HEK293T (cell line): ENCODE data around the gene CAMKV.
A peak's percentile ranks its signal among the peaks of the same experiment; 100 is the strongest.

Experiments used
- CTCF ChIA-PET: fragments of 350-600 bp; formaldehyde crosslinking; extraction: SDS; loops from one replicate; lab custom pipeline; 2021; ENCODE audit warnings: antibody characterized with exemption, inconsistent platforms; lab: Yijun Ruan, JAX
- POLR2A ChIA-PET: fragments of 350-600 bp; formaldehyde crosslinking; extraction: SDS; loops from one replicate; lab custom pipeline; 2020; ENCODE audit warnings: antibody characterized with exemption, inconsistent platforms; lab: Yijun Ruan, JAX
- DNase-seq: peaks from one replicate; pipeline ENCODE4 v3.0.0; 2012; ENCODE audit warnings: mixed read lengths; ENCODE audit errors: extremely low spot score
- ARNT ChIP-seq: fragments of 450-650 bp; IDR thresholded peaks from 2 replicates; pipeline ENCODE4 v1.6.1; 2017; ENCODE audit warnings: mild to moderate bottlenecking
- BHLHE40 ChIP-seq: fragments of 450-650 bp; IDR thresholded peaks from 2 replicates; pipeline ENCODE4 v1.6.1; 2016; ENCODE audit warnings: mild to moderate bottlenecking, moderate library complexity, borderline replicate concordance
- CTBP1 ChIP-seq: fragments of 450-650 bp; IDR thresholded peaks from 2 replicates; pipeline ENCODE4 v1.6.1; 2016; ENCODE audit warnings: borderline replicate concordance
- ELF4 ChIP-seq: fragments of 450-650 bp; IDR thresholded peaks from 2 replicates; pipeline ENCODE4 v1.6.1; 2017; ENCODE audit warnings: antibody characterized with exemption
- FOXA1 ChIP-seq: fragments of 450-650 bp; IDR thresholded peaks from 2 replicates; pipeline ENCODE4 v1.6.1; 2016; ENCODE audit warnings: mild to moderate bottlenecking
- FOXK2 ChIP-seq: fragments of 450-650 bp; IDR thresholded peaks from 2 replicates; pipeline ENCODE4 v1.6.1; 2016; ENCODE audit warnings: mild to moderate bottlenecking
- FOXM1 ChIP-seq: fragments of 450-650 bp; IDR thresholded peaks from 2 replicates; pipeline ENCODE4 v1.6.1; 2017; ENCODE audit warnings: mild to moderate bottlenecking, borderline replicate concordance
- HDGF ChIP-seq: fragments of 450-650 bp; IDR thresholded peaks from 2 replicates; pipeline ENCODE4 v1.6.1; 2017; ENCODE audit warnings: antibody characterized with exemption, borderline replicate concordance
- L3MBTL2 ChIP-seq: fragments of 450-650 bp; conservative IDR thresholded peaks from 2 replicates; pipeline ENCODE4 v1.6.1; 2016; ENCODE audit warnings: mild to moderate bottlenecking
- LEF1 ChIP-seq: fragments of 450-650 bp; IDR thresholded peaks from 2 replicates; pipeline ENCODE4 v1.6.1; 2017; ENCODE audit warnings: mild to moderate bottlenecking, borderline replicate concordance
- NFRKB ChIP-seq: fragments of 450-650 bp; IDR thresholded peaks from 2 replicates; pipeline ENCODE4 v1.6.1; 2016; ENCODE audit warnings: mild to moderate bottlenecking, moderate library complexity
- SP1 ChIP-seq: fragments of 450-650 bp; IDR thresholded peaks from 2 replicates; pipeline ENCODE4 v1.6.1; 2017
- SUZ12 ChIP-seq: fragments of 450-650 bp; IDR thresholded peaks from 2 replicates; pipeline ENCODE4 v1.6.1; 2016; ENCODE audit warnings: mild to moderate bottlenecking
- TARDBP ChIP-seq: fragments of 450-650 bp; IDR thresholded peaks from 2 replicates; pipeline ENCODE4 v1.6.1; 2016
- ZNF384 ChIP-seq: fragments of 450-650 bp; IDR thresholded peaks from 2 replicates; pipeline ENCODE4 v1.6.1; 2016
- TF ChIP-seq, protein P1 (sequence below): fragments of 450-650 bp; IDR thresholded peaks from 2 replicates; pipeline ENCODE4 v1.6.1; 2016

CAMKV gene

DNA sequence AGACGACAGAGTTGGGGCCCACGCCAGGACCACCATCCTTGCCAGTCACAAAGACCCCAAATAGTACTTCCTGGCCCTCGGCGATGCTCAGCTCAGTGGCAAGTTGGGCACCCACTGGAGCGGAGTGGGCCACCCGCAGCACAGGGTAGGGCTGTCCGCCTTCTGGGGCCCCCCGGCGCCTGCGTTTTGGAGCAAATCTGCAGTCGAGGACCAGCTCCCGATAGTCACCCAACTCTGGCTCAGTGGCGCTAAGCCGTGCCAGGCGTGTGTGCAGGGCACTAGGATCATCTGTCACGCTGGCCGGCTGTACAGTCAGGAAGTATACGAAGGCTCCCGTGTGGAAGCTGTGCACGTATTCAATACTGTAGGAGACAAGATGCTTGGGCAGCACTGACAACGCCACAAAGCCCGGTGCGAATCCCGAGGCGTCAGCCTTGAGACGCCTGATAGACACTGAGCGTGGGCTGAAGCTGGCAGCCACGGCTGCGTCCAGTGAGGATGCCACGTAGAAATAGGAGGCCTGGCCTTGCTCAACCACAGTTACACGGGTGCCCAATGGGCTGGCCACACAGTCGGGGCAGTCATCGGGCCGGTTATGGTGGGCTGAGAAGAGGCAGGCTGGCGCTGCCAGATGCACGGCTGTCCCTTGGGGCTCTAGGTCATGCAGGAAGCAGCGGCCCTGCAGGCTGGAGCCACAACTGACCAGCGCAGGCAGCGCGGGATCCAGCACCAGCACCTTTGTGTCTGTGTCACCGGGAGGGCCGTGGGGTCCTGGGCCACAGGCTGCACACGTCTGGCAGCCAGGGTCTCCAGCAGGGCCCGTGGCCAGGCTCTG is 33.0 kb upstream of the CAMKV start:
- DNase-seq: no peak
- no peak for TF ChIP-seq BHLHE40
- POLR2A ChIA-PET: interaction anchor here (1.0 to 1.1 kb wide), 3 partner anchors 27 to 37 kb away, joined by 3 to 7 read pairs (median 3); partner anchors contain the start of genes MON1A and RBM6
- CTCF ChIA-PET: no interaction called here

DNA sequence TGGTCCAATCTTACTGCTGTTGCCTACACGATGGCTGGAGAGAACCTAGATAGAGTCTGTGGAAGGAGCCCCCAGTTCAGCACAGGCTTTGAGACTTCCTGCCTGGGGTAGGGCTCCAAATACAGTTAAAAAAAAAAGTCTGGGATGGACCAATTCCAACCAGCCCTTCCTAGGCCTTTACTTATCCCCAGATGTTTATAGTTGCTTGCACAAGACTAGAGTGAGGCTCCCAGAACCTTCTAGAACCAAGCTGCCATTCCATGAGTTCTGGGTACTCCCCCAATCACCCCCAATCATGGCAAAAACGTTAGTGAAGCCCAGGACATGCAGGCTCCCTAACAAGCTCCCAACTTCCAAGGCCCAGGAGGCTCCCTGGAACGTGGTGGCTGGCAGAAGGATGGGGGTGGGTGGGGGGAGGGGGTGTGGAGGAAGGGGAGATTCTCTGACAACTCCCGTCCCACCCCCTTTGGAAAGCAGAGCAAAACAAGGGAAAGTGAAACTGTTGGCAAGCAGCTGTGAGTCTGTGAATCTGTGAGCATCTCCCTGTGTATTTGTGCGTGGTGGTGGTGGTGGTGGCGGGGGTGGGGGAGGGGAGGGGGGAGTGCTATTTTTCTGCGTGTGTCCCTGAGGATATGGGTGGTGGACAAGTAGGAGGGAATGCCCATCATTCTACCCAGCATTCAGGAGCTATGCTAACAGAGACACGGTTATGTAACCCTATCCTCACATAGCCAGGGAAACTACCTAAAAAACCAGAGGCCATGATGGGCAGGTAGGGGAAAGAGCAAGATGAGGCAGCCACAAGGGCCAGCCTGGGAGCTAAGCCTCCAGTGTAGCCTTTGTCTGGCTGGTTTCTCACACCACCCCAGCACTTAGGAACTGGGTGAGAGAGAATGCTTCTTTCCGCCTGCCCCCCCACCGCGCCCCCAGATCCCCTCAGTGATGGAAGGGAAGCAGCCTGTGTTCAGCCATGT is 31.9 kb upstream of the CAMKV start:
- no peak for DNase-seq
- POLR2A ChIA-PET: interaction anchor here (1.0 to 1.1 kb wide), 2 partner anchors 28 to 38 kb away, joined by 3 to 7 read pairs; partner anchors contain the start of genes MON1A and RBM6
- TF ChIP-seq FOXK2 (no peak), L3MBTL2 (no peak), TARDBP (no peak), SUZ12 (no peak), BHLHE40 (no peak), FOXM1 (no peak), ARNT (no peak), LEF1 (no peak), CTBP1 (no peak), FOXA1 (no peak), NFRKB (no peak), ZNF384 (no peak), SP1 (no peak)
- CTCF ChIA-PET: no interaction called here

DNA sequence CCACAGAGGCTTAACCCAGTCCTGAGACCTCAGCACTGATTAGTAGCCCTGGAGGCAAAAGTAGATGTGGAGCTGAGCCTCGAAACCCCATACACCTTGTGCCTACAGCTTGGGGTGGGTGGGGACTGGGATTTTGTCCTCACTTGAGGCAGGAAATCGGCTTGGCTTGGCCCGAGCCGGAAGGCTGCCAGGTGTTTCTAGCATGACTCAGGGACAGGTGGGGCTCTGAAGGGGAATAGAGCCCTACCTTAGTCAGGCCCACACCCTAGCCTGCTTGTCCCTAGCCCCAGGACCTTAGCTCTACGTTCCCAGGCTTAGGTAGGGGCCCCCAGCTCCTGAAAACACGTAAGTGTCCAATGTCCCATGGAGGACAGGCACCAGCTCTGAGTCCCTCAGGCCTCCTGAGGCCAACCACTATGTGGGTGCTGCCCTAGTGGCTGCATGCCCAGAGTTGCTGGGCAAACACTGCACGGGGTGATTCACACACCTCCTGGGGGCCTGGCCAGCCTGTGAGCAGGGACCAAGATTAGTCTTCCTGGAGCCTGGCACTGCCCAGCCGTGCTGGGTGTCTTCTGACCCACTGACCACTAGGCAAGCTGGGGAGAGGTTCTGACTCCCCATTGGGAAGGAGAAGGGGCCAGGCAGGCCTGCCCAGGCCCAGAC is 30.9 kb upstream of the CAMKV start:
- ChIA-PET POLR2A (interaction anchor here (1.2 to 1.4 kb wide), 2 partner anchors 28 to 39 kb away, joined by 3 read pairs; partner anchors contain the start of gene RBM6), CTCF (interaction anchor here (0.8 to 1.3 kb wide), 4 partner anchors 9 to 98 kb away, joined by 3 read pairs; partner anchors contain the start of gene INKA1)
- TF ChIP-seq ZNF384 (no peak), FOXA1 (no peak), TARDBP (no peak), LEF1 (no peak), CTBP1 (no peak), BHLHE40 (no peak), SP1 (no peak), L3MBTL2 (no peak), FOXM1 (no peak), NFRKB (no peak), ARNT (no peak), HDGF (no peak), FOXK2 (no peak), ELF4 (no peak), SUZ12 (no peak)
- TF ChIP-seq, protein P1, sequence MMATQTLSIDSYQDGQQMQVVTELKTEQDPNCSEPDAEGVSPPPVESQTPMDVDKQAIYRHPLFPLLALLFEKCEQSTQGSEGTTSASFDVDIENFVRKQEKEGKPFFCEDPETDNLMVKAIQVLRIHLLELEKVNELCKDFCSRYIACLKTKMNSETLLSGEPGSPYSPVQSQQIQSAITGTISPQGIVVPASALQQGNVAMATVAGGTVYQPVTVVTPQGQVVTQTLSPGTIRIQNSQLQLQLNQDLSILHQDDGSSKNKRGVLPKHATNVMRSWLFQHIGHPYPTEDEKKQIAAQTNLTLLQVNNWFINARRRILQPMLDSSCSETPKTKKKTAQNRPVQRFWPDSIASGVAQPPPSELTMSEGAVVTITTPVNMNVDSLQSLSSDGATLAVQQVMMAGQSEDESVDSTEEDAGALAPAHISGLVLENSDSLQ: no peak
- no peak for DNase-seq

DNA sequence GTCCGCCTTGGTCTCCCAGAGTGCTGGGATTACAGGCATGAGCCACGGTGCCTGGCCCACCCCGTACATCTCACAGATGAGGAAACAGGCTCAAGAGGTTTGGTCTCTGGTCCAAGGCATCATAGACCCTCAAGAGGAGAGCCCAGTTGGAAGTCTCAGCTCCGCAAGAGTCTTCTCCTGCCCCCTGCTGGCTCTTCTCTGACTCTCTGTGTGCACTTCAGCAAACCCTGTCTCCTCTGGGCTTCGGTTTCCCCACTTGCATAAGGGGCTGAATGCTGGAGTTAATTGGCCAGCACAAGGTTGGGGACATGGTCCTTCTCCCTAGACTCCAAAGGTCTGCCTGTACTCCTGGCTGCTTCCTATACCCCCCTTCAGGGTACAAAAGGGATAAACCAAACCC is 30.1 kb upstream of the CAMKV start:
- POLR2A ChIA-PET: interaction anchor here (1.2 to 1.4 kb wide), 2 partner anchors 29 to 40 kb away, joined by 3 read pairs; partner anchors contain the start of gene RBM6
- peak; percentile 55 for DNase-seq
- CTCF ChIA-PET: interaction anchor here (0.7 to 1.3 kb wide), 4 partner anchors 10 to 97 kb away, joined by 3 read pairs; partner anchors contain the start of gene INKA1
- TF ChIP-seq NFRKB: no peak
- TF ChIP-seq FOXK2: no peak
- no peak for TF ChIP-seq ELF4
- TF ChIP-seq SP1: no peak
- no peak for TF ChIP-seq SUZ12
- TF ChIP-seq, protein P1: no peak
- no peak for TF ChIP-seq TARDBP
- TF ChIP-seq ARNT: no peak
- TF ChIP-seq BHLHE40: no peak
- no peak for TF ChIP-seq HDGF
- no peak for TF ChIP-seq CTBP1
- no peak for TF ChIP-seq LEF1
- TF ChIP-seq ZNF384: no peak
- no peak for TF ChIP-seq FOXA1
- no peak for TF ChIP-seq FOXM1
- no peak for TF ChIP-seq L3MBTL2

DNA sequence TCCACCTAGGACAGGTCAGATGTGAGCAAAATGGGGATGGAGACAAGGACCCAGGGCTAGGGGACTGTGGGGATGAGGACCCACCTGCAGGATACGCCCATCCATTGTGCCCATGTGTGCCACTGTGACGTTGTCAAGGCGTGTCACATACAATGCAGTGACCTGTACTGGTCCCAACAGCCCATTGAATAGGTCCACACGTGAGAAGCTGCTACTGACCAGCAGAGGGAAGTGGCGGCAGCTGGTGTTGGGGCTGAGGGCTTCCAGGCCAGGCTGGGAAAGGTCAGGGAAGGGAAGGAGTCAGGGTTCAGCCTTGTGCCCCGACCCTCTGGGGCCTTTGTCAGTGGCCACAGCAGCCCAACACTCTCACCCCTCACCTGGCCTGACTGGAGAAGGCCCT is 29.3 kb upstream of the CAMKV start:
- POLR2A ChIA-PET: interaction anchor here (0.8 to 1.4 kb wide), 2 partner anchors 21 to 41 kb away, joined by 3 read pairs; partner anchors contain the start of gene RBM6
- TF ChIP-seq ARNT (no peak), FOXM1 (no peak), LEF1 (no peak), NFRKB (no peak), BHLHE40 (no peak), SUZ12 (no peak), TARDBP (no peak), L3MBTL2 (no peak), ZNF384 (no peak), HDGF (no peak)
- DNase-seq: no peak
- CTCF ChIA-PET: interaction anchor here (0.7 kb wide), 1 partner anchor 31 kb away, joined by 3 read pairs; no protein-coding TSS in a partner anchor
